Stimulated activated CD8-positive, alpha-beta memory T cell treated with anti-CD3 and anti-CD28 coated beads, Interleukin-15, amount 100 ng/mL, for 48 hours (primary cell): ENCODE measurements around the gene CD47.

Experiments used
- DNase-seq, 2 donors: peaks; one replicate each; pipeline ENCODE4 v3.0.0-alpha.2; 2020; ENCODE audit warnings: low read depth in 2 of 2

Gene CD47

GRCh38 chr3:108117241-108117775 lies 26.5 kb upstream of the CD47 start:
- DNase-seq, result no peak

- no peak for DNase-seq
Observed at GRCh38 chr3:108114423-108115065, 23.7 kb upstream of the CD47 start.

GRCh38 chr3:108113975-108114374 lies 23.1 kb upstream of the CD47 start:
- DNase-seq, result no peak

- DNase-seq, result no peak
Observed at GRCh38 chr3:108110934-108111333, 20.1 kb upstream of the CD47 start.

- no peak for DNase-seq
Observed at GRCh38 chr3:108108416-108108815, 17.6 kb upstream of the CD47 start.

GRCh38 chr3:108106449-108106848 lies 15.6 kb upstream of the CD47 start:
- DNase-seq, result no peak

- DNase-seq, result no peak
Observed at GRCh38 chr3:108106031-108106430, 15.2 kb upstream of the CD47 start.

GRCh38 chr3:108103886-108104797 lies 13.3 kb upstream of the CD47 start:
- no peak for DNase-seq

GRCh38 chr3:108103040-108103751 lies 12.4 kb upstream of the CD47 start:
- no peak for DNase-seq

GRCh38 chr3:108102420-108103039 lies 11.7 kb upstream of the CD47 start:
- no peak for DNase-seq

- peak in 1 of 2 donors; percentile 28 for DNase-seq
Observed at GRCh38 chr3:108100906-108101660, 10.3 kb upstream of the CD47 start.

- peak in 1 of 2 donors; percentile 34 for DNase-seq
Observed at GRCh38 chr3:108099679-108100428, 9.0 kb upstream of the CD47 start.

- no peak for DNase-seq
Observed at GRCh38 chr3:108099244-108099643, 8.4 kb upstream of the CD47 start.

GRCh38 chr3:108098003-108098370 lies 7.2 kb upstream of the CD47 start:
- no peak for DNase-seq

- no peak for DNase-seq
Observed at GRCh38 chr3:108097322-108098002, 6.6 kb upstream of the CD47 start.

GRCh38 chr3:108096532-108097321 lies 5.9 kb upstream of the CD47 start:
- no peak for DNase-seq

GRCh38 chr3:108093616-108094015 lies 2.8 kb upstream of the CD47 start:
- DNase-seq, result no peak

GRCh38 chr3:108093021-108093420 lies 2.2 kb upstream of the CD47 start:
- DNase-seq, result no peak

GRCh38 chr3:108092501-108092900 lies 1.7 kb upstream of the CD47 start:
- DNase-seq, result no peak
